ENCODE measurements around the gene SYMPK. TPM values are rescaled to one million over a fixed set of nuclear protein-coding genes. Genes with fewer than 3 reads are reported as not detected.

Gene SYMPK
- total RNA-seq, 1 donor = 37.1 TPM

DNA sequence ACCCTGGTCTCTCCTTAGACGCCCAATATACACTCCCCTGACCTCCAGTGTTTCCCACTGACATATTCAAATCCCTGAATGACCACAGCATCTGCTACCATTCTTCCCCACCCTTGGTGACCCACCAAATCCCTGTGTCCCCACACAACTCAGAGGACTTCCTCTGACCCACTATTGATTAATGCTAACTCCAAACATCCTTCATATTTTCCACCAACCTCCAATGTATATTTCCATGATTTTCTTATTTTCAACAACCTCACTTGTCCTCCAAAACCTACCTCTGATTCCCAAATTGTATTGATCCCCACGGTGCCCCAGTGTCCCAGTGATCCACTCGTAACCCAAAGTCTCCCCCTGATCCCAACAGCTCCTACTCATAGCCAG, 69.8 kb downstream of the SYMPK start:
- H3K4me3 ChIP-seq (ENCODE audit: low read depth, low read length) = peak overlapping the region; percentile 30
- TF ChIP-seq, protein P1, sequence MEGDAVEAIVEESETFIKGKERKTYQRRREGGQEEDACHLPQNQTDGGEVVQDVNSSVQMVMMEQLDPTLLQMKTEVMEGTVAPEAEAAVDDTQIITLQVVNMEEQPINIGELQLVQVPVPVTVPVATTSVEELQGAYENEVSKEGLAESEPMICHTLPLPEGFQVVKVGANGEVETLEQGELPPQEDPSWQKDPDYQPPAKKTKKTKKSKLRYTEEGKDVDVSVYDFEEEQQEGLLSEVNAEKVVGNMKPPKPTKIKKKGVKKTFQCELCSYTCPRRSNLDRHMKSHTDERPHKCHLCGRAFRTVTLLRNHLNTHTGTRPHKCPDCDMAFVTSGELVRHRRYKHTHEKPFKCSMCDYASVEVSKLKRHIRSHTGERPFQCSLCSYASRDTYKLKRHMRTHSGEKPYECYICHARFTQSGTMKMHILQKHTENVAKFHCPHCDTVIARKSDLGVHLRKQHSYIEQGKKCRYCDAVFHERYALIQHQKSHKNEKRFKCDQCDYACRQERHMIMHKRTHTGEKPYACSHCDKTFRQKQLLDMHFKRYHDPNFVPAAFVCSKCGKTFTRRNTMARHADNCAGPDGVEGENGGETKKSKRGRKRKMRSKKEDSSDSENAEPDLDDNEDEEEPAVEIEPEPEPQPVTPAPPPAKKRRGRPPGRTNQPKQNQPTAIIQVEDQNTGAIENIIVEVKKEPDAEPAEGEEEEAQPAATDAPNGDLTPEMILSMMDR (IDR thresholded peaks at IDR 0.05; ENCODE audit: insufficient read depth, low read depth, low read length) = no peak
- DNase-seq (ENCODE audit: low read depth) = no peak

DNA sequence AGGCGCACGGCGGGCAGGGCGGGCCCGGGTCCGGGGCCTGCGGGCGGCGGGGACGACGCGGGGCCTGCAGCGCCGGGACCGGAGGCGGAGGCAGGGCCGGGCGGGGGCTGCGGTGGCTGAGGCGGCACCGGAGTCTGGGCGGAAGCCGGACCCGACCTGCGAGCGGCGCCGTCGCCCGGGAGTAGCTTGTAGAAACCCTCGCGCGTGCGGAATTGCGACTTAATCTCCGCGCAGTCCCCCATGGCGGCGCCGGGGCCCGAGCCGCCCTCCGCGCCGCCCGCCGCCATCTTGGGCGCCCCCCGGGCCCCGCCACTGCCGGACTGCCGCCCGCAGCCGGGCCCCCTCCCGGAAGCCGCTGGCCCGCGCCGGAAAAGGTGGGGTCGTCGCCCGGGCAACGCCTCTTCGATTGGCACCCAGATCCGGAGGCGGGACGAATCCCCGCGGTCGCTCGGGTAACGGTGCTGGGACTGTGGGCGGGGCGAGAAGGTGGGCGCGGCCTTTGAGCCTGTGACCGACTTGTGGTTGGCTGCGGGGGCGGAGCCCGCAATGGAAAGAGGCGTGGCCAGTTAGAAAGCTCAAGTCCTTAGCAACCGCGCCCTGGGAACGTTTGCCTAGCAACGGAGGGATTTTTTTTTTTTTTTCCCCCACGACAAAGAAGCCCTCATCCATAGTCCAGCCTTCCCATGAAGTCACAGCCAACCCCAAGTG, 70.3 kb downstream of the SYMPK start, which contains the start of gene DMWD:
DMWD (minus strand) TSS at position 376 of the 708 bp plus-strand sequence; CDS start at position 287, 89 bp downstream.
- DNase-seq (ENCODE audit: low read depth) = peak; percentile 98
- TF ChIP-seq, protein P1 (IDR thresholded peaks at IDR 0.05; ENCODE audit: insufficient read depth, low read depth, low read length) = no peak
- H3K4me3 ChIP-seq (ENCODE audit: low read depth, low read length) = peak within 1 kb of the TSS; percentile 92

DNA sequence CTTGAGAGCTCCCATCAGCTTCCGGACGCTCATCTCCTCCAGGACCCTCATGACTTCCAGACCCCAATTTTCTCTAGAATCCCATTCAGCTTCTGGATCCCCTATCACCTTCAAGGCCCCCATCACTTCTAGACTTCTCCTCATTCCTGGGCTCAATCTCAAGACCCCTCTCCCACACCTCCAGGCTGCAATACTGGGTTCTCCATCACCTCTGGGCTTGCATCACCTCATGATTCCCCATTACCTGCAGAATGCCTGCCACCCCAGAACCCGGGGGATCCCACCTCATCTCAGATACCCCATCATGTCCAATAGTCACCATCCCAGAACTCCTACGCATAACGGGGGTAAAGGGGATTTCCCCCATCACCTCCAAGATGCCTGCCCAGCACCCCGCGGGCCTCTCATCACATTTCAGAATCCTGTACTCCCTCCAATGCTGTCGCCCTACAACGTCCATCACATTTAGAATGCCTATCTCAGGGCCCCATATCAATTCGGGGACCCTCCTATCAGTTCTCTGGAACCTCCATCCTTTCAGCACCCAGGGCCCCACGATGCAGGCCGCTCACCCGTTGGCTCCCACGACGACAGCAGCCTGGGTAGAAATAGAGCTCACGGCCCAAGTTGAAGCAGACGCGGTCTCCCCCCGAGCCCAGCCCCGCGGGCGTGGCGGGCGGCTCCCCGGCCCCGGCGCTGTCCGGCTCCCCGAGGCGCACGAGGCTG, 71.0 kb downstream of the SYMPK start:
- TF ChIP-seq, protein P1 (IDR thresholded peaks at IDR 0.05; ENCODE audit: insufficient read depth, low read depth, low read length) = no peak
- DNase-seq (ENCODE audit: low read depth) = no peak

DNA sequence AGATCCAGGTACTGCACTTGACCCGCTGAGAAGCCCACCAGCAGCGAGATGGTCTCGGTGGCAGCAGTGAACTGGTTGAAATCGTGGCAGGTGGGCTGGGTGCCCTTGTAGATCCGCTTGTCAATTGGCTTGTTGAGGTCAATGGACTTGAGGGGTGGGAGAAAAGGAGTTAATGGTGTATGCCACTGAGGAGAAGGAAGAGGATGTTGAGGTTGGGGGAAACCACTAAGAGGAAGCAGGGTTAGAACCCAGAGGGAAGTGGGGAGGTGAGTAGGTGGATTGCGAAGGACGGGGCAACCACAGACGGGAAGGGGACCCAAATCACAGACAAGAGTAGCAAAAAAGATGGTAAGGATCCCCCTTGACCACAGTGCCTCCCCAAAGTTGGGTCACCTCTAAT, 72.0 kb downstream of the SYMPK start:
- no peak for DNase-seq (ENCODE audit: low read depth)
- TF ChIP-seq, protein P1 (IDR thresholded peaks at IDR 0.05; ENCODE audit: insufficient read depth, low read depth, low read length) = no peak
- peak overlapping the region; percentile 92 for H3K4me3 ChIP-seq (ENCODE audit: low read depth, low read length)

More for the DNA sequence above, 71.0 kb downstream of the SYMPK start:
- peak overlapping the region; percentile 92 for H3K4me3 ChIP-seq (ENCODE audit: low read depth, low read length)

DNA sequence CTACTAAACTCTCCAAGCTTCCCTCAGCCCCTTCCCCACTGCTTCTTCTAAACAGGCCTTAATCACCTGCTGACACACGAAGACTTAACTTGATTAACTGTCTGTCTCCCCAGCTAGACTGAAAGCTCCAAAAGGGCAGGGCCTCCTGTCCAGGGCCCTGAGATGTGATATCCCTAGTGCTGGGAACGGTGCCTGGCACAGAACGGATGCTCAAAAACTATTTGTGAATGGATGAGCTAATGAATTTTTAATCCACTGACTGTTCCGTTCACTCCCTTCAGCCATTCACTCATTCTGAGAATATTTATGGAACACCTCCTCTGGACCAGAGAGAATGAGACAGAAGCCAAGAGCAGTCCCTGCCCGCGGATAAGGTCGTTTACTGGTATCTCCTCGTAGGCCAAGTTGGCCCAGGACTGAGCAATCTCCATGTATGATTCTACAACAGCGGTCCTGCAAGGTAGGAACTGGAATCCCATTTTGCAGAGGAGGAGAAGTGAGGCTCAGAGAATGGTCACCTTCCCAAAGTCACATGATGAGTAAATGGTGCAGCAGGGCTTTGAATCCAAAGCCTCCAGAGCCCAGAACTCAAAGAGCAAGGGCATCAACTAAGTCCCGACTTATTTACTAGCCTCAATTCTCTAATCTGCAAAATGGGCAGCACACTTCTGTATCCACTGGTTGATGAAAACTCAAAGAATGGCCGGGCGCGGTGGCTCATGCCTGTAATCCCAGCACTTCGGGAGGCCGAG, 73.7 kb downstream of the SYMPK start:
- TF ChIP-seq, protein P1 (IDR thresholded peaks at IDR 0.05; ENCODE audit: insufficient read depth, low read depth, low read length) = no peak
- no peak for DNase-seq (ENCODE audit: low read depth)
- H3K4me3 ChIP-seq (ENCODE audit: low read depth, low read length) = no peak overlapping the region

DNA sequence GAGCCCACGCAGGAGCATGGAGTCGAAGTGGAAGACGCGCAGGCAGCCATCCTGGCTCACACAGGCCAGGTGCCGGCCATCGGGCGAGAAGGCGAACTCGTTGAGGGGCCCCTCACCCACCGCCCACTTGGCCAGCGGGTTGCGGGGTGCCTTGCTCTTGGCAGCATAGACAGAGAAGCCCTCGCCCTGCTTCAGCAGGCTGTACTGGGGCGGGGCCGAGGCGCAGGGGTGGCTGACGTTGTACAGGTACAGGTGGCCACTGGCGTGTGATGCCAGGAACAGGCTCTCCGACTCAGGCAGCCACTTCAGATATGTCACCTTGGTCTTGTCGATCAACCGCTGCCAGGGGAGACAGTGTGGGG, 76.4 kb downstream of the SYMPK start:
- TF ChIP-seq, protein P1 (IDR thresholded peaks at IDR 0.05; ENCODE audit: insufficient read depth, low read depth, low read length) = no peak
- no peak overlapping the region for H3K4me3 ChIP-seq (ENCODE audit: low read depth, low read length)
- DNase-seq (ENCODE audit: low read depth) = no peak
